Measurements from ENCODE around the gene TCF4. TPM values are rescaled to one million over a fixed set of nuclear protein-coding genes. Genes with fewer than 3 reads are reported as not detected.

The TCF4 gene
- total RNA-seq, 1 donor from 2014 or later: 77.3 TPM

DNA sequence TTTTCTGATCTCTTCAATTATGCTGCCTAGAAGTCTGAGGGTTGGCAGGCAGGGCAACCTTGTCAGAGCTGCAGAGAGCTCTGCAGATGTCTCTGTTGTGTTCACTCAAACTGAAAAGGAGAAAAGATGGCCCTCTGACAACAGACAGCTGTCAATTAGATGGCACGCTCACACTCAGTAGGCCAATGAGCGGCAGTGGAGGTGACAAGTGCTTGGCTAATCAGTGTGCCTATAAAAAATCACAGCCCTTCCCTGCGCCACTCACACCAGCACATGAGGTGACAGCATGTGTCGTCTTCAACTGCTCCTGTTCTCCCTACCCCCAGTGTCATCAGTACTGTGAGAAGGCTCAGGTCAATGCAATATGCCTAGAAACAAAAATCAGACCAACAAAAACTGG, 203.9 kb downstream of the TCF4 start:
- no peak for DNase-seq (ENCODE audit: extremely low spot score, unreplicated experiment)
- Mint-ChIP-seq H3K27ac (ENCODE audit: unreplicated experiment) (no peak overlapping the region), H3K4me3 (ENCODE audit: unreplicated experiment) (no peak overlapping the region), H3K9me3 (ENCODE audit: unreplicated experiment) (peaks cover 12% of the 10 kb centered on the region), H3K4me1 (ENCODE audit: unreplicated experiment) (no peaks in the 10 kb centered on the region), H3K36me3 (ENCODE audit: unreplicated experiment) (peaks cover 22% of the 10 kb centered on the region), H3K27me3 (ENCODE audit: unreplicated experiment) (no peaks in the 10 kb centered on the region)
- TF ChIP-seq, protein P1, sequence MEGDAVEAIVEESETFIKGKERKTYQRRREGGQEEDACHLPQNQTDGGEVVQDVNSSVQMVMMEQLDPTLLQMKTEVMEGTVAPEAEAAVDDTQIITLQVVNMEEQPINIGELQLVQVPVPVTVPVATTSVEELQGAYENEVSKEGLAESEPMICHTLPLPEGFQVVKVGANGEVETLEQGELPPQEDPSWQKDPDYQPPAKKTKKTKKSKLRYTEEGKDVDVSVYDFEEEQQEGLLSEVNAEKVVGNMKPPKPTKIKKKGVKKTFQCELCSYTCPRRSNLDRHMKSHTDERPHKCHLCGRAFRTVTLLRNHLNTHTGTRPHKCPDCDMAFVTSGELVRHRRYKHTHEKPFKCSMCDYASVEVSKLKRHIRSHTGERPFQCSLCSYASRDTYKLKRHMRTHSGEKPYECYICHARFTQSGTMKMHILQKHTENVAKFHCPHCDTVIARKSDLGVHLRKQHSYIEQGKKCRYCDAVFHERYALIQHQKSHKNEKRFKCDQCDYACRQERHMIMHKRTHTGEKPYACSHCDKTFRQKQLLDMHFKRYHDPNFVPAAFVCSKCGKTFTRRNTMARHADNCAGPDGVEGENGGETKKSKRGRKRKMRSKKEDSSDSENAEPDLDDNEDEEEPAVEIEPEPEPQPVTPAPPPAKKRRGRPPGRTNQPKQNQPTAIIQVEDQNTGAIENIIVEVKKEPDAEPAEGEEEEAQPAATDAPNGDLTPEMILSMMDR (IDR thresholded peaks at IDR 0.05): no peak

GRCh38 chr18:55382277-55382805, 205.7 kb downstream of the TCF4 start:
- H3K4me1 Mint-ChIP-seq (ENCODE audit: unreplicated experiment): no peaks in the 10 kb centered on the region

DNA sequence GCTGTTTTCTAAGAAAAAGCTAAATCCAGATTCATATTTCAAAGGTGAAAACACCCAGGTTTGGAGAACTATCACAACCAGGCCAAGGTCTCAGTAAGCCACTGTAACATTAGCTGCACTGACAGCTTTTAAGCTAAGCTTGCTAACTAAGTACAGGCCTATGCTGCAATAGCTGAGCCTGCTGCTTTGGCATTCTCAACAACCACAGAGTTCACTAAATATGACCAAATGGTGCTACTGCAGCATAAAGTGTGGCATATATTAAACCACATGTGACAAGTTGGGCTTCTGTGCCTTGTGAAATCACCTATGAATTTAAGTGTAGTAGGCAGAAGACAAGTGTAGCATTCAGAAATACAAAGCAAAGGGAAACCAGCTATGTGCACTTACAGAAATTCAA, 206.7 kb downstream of the TCF4 start:
- no peak overlapping the region for H3K4me3 Mint-ChIP-seq (ENCODE audit: unreplicated experiment)
- DNase-seq (ENCODE audit: extremely low spot score, unreplicated experiment): no peak
- no peaks in the 10 kb centered on the region for H3K4me1 Mint-ChIP-seq (ENCODE audit: unreplicated experiment)
- no peaks in the 10 kb centered on the region for H3K27me3 Mint-ChIP-seq (ENCODE audit: unreplicated experiment)
- TF ChIP-seq, protein P1 (IDR thresholded peaks at IDR 0.05): no peak
- H3K36me3 Mint-ChIP-seq (ENCODE audit: unreplicated experiment): peaks cover 18% of the 10 kb centered on the region
- H3K27ac Mint-ChIP-seq (ENCODE audit: unreplicated experiment): no peak overlapping the region
- H3K9me3 Mint-ChIP-seq (ENCODE audit: unreplicated experiment): peaks cover 12% of the 10 kb centered on the region

More at GRCh38 chr18:55382277-55382805, 205.7 kb downstream of the TCF4 start:
- TF ChIP-seq, protein P1 (IDR thresholded peaks at IDR 0.05): no peak
- H3K27me3 Mint-ChIP-seq (ENCODE audit: unreplicated experiment): no peaks in the 10 kb centered on the region
- no peak for DNase-seq (ENCODE audit: extremely low spot score, unreplicated experiment)
- H3K9me3 Mint-ChIP-seq (ENCODE audit: unreplicated experiment): peaks cover 12% of the 10 kb centered on the region
- H3K4me3 Mint-ChIP-seq (ENCODE audit: unreplicated experiment): no peak overlapping the region
- H3K36me3 Mint-ChIP-seq (ENCODE audit: unreplicated experiment): peaks cover 22% of the 10 kb centered on the region
- no peak overlapping the region for H3K27ac Mint-ChIP-seq (ENCODE audit: unreplicated experiment)

- no peak for DNase-seq (ENCODE audit: extremely low spot score, unreplicated experiment)
- peaks cover 14% of the 10 kb centered on the region for H3K36me3 Mint-ChIP-seq (ENCODE audit: unreplicated experiment)
- no peak overlapping the region for H3K4me3 Mint-ChIP-seq (ENCODE audit: unreplicated experiment)
- no peak overlapping the region for H3K27ac Mint-ChIP-seq (ENCODE audit: unreplicated experiment)
- H3K9me3 Mint-ChIP-seq (ENCODE audit: unreplicated experiment): peaks cover 12% of the 10 kb centered on the region
- TF ChIP-seq, protein P1 (IDR thresholded peaks at IDR 0.05): no peak
- no peaks in the 10 kb centered on the region for H3K27me3 Mint-ChIP-seq (ENCODE audit: unreplicated experiment)
- peaks cover under 1% of the 10 kb centered on the region for H3K4me1 Mint-ChIP-seq (ENCODE audit: unreplicated experiment)
Observed at GRCh38 chr18:55380589-55380988, 207.4 kb downstream of the TCF4 start.

- Mint-ChIP-seq H3K4me3 (ENCODE audit: unreplicated experiment) (no peak overlapping the region), H3K27ac (ENCODE audit: unreplicated experiment) (no peak overlapping the region), H3K36me3 (ENCODE audit: unreplicated experiment) (peaks cover 2% of the 10 kb centered on the region), H3K9me3 (ENCODE audit: unreplicated experiment) (no peaks in the 10 kb centered on the region), H3K27me3 (ENCODE audit: unreplicated experiment) (no peaks in the 10 kb centered on the region), H3K4me1 (ENCODE audit: unreplicated experiment) (peaks cover 3% of the 10 kb centered on the region)
- DNase-seq (ENCODE audit: extremely low spot score, unreplicated experiment): no peak
- TF ChIP-seq, protein P1 (IDR thresholded peaks at IDR 0.05): no peak
Observed at GRCh38 chr18:55376387-55376786, 211.6 kb downstream of the TCF4 start.

All from osteocyte (in vitro differentiated cells).